Liver (tissue), 9 donors: ENCODE results near the gene RICTOR. TPM values are rescaled to one million over a fixed set of nuclear protein-coding genes. Genes with fewer than 3 reads are reported as not detected.
"Not testable (repeated sequence)": the region's sequence is repeated elsewhere in the genome, so short reads cannot be mapped to it uniquely, and the experiment has no call there.

Experiments used
- DNase-seq: peaks from one replicate; pipeline ENCODE4 v3.0.0-alpha.2; 2017; ENCODE audit warnings: low spot score
- H3K27ac ChIP-seq, 2 donors: one replicate each; pipeline ENCODE4 v1.7.0; 2013; ENCODE audit warnings: inconsistent platforms in 2 of 2, low read length in 2 of 2, control low read depth in 1 of 2, low read depth in 1 of 2, mild to moderate bottlenecking in 1 of 2
- H3K27me3 ChIP-seq, 4 donors: one replicate each; pipeline versions ENCODE4 v1.6.1 to v1.7.0; 2013; ENCODE audit warnings: low read length in 3 of 4, inconsistent platforms in 1 of 4, mild to moderate bottlenecking in 1 of 4, moderate library complexity in 1 of 4; ENCODE audit not compliant: control insufficient read depth in 4 of 4, insufficient read depth in 4 of 4
- H3K36me3 ChIP-seq, 4 donors: one replicate each; pipeline versions ENCODE4 v1.6.1 to v1.7.0; 2013; ENCODE audit warnings: low read length in 3 of 4, mild to moderate bottlenecking in 3 of 4, low read depth in 1 of 4, moderate library complexity in 1 of 4; ENCODE audit not compliant: control insufficient read depth in 4 of 4, insufficient read depth in 3 of 4
- H3K4me1 ChIP-seq, 4 donors: one replicate each; pipeline versions ENCODE4 v1.6.1 to v1.7.0; 2013; ENCODE audit warnings: low read length in 3 of 4, mild to moderate bottlenecking in 3 of 4, moderate library complexity in 1 of 4; ENCODE audit not compliant: control insufficient read depth in 4 of 4, insufficient read depth in 4 of 4
- H3K4me3 ChIP-seq, 3 donors: one replicate each; pipeline versions ENCODE4 v1.6.1 to v1.7.0; 2013; ENCODE audit warnings: low read length in 3 of 3, control low read depth in 1 of 3, low read depth in 1 of 3, mild to moderate bottlenecking in 1 of 3
- H3K9ac ChIP-seq, 2 donors: one replicate each; pipeline ENCODE4 v1.7.0; 2013; ENCODE audit warnings: low read length in 2 of 2, mild to moderate bottlenecking in 2 of 2, moderate library complexity in 2 of 2, control low read depth in 1 of 2, low read depth in 1 of 2
- H3K9me3 ChIP-seq, 4 donors: one replicate each; pipeline versions ENCODE4 v1.6.1 to v1.7.0; 2013; ENCODE audit warnings: low read length in 3 of 4; ENCODE audit not compliant: control insufficient read depth in 4 of 4
- CTCF ChIP-seq: fragments of 150-350 bp; IDR thresholded peaks from 2 replicates; pipeline ENCODE4 v1.5.1; 2017; ENCODE audit warnings: improper control_type of control experiment, low read depth, low read length; ENCODE audit not compliant: missing input control
- EGR1 ChIP-seq, 2 donors: IDR thresholded peaks; 2 replicates each; pipeline ENCODE4 v1.6.1; 2016 to 2018; ENCODE audit warnings: antibody characterized with exemption in 2 of 2, low read depth in 2 of 2
- FOXA1 ChIP-seq: IDR thresholded peaks from 2 replicates; pipeline ENCODE4 v1.6.1; 2016; ENCODE audit warnings: antibody characterized with exemption
- FOXA2 ChIP-seq: IDR thresholded peaks from 2 replicates; pipeline ENCODE4 v1.6.1; 2016; ENCODE audit warnings: antibody characterized with exemption
- GABPA ChIP-seq, 2 donors: IDR thresholded peaks in 1 of 2; conservative IDR thresholded peaks in 1 of 2; 2 replicates each; pipeline ENCODE4 v1.6.1; 2016; ENCODE audit warnings: antibody characterized with exemption in 2 of 2, mild to moderate bottlenecking in 1 of 2, moderate library complexity in 1 of 2
- HNF4A ChIP-seq, 2 donors: conservative IDR thresholded peaks; 2 replicates each; pipeline ENCODE4 v1.6.1; 2016; ENCODE audit warnings: antibody characterized with exemption in 2 of 2, mild to moderate bottlenecking in 2 of 2
- HNF4G ChIP-seq: IDR thresholded peaks from 2 replicates; pipeline ENCODE4 v1.6.1; 2016; ENCODE audit warnings: antibody characterized with exemption
- JUND ChIP-seq, 2 donors: IDR thresholded peaks; 2 replicates each; pipeline ENCODE4 v1.6.1; 2016; ENCODE audit warnings: antibody characterized with exemption in 2 of 2
- MAX ChIP-seq: IDR thresholded peaks from 2 replicates; pipeline ENCODE4 v1.6.1; 2016; ENCODE audit warnings: antibody characterized with exemption
- NR2F2 ChIP-seq: IDR thresholded peaks from 2 replicates; pipeline ENCODE4 v1.6.1; 2016; ENCODE audit warnings: antibody characterized with exemption
- RAD21 ChIP-seq, 2 donors: IDR thresholded peaks; 2 replicates each; pipeline ENCODE4 v1.6.1; 2016; ENCODE audit warnings: antibody characterized with exemption in 2 of 2, mild to moderate bottlenecking in 2 of 2
- RXRA ChIP-seq, 2 donors: IDR thresholded peaks; 2 replicates each; pipeline ENCODE4 v1.6.1; 2017 to 2018; ENCODE audit warnings: antibody characterized with exemption in 2 of 2, mild to moderate bottlenecking in 1 of 2
- SP1 ChIP-seq: IDR thresholded peaks from 2 replicates; pipeline ENCODE4 v1.6.1; 2018; ENCODE audit warnings: antibody characterized with exemption, mild to moderate bottlenecking
- TAF1 ChIP-seq: conservative IDR thresholded peaks from 2 replicates; pipeline ENCODE4 v1.6.1; 2016; ENCODE audit warnings: antibody characterized with exemption, mild to moderate bottlenecking
- YY1 ChIP-seq: IDR thresholded peaks from 2 replicates; pipeline ENCODE4 v1.6.1; 2016; ENCODE audit warnings: antibody characterized with exemption, mild to moderate bottlenecking
- WGBS: extraction: QIAGEN DNeasy Blood & Tissue Kit; methylation state at CpG from one replicate; pipeline ENCODE4 v1.1.7; 2013; 5-methylcytosine and 5-hydroxymethylcytosine counted together
- polyA plus RNA-seq, 2 donors: library from polyadenylated mRNA; stranded (reverse) in 1 of 2; unstranded in 1 of 2; fragments of 200-250 nt in 1 of 2; fragments of >200 nt in 1 of 2; fragmentation: Nextera tagmentation in 1 of 2; extraction: Ambion mirVana in 1 of 2; gene quantifications; one replicate each; pipeline versions ENCODE4 v1.2.1 to v1.2.3, GENCODE V29; 2013 to 2015
- total RNA-seq, 2 donors: library from RNA; depleted of rRNA; stranded (reverse); fragments of >200 nt; gene quantifications; one replicate each; pipeline ENCODE4 v1.2.3, GENCODE V29; 2014
- donor health status: healthy.
- donor health status: healthy.
- donor health status: healthy.
- donor health status: healthy.
- donor health status: healthy.

Gene RICTOR
- total and polyA plus RNA-seq, 4 donors = 2.1 to 24.0 (median 15.0) TPM

DNA sequence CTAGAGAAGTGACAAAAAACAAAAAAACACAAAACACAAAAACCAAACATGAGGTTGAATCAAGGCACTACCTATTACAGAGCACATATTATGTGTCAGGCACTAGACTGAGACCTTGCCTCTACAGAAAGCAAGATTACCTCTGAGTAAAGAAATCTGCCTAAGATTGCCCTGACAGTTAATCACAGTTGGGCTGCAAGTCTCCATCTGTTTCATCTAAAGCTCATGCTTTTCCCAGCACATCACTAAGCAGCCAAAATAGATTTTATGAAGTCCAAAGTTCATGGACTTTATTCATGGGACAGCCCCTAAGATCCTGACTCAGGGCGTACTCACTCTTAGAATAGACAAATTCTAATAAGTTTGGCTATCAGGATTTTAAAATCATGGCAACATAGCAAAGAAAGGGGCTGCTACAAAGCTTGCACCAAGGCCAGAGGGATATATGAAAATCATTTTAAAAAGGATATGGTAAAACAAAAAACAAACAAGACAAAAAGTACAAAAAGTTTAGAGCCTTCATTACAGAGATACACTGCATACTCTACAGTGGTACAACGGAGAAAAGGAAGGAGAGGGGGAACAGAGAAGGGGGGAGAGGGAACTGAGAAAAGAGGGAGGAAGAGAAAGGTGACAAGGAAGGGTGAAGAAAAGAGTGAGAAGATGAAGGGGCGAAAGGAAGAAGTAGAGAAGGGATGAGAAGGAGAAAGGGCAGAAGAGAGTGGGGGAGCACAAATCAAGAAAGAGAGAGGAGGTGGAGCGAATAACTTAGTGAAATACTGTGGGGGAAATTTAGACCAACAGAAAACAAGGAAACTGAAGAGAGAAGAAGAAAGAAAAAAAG, 58.2 kb downstream of the RICTOR start:
- 72% methylated on average over 4 of the region's 4 CpGs for WGBS
- H3K4me1 ChIP-seq = peaks cover 2 to 11% (median 8%) of the 10 kb centered on the region in 4 donors
- H3K27me3 ChIP-seq = no peaks in the 10 kb centered on the region
- H3K4me3 ChIP-seq = no peak overlapping the region
- no peak overlapping the region for H3K9ac ChIP-seq
- no peak for TF ChIP-seq EGR1 (IDR thresholded peaks at IDR 0.05; ENCODE audit: low read depth in 2 of 2)
- TF ChIP-seq SP1 = peak; percentile 24
- TF ChIP-seq HNF4A (conservative IDR thresholded peaks at IDR 0.05) = peak; percentile 94 to 96
- TF ChIP-seq HNF4G = peak; percentile 84
- TF ChIP-seq RAD21 (IDR thresholded peaks at IDR 0.05) = peak; percentile 8 to 40
- peak; percentile 45 for TF ChIP-seq YY1
- TF ChIP-seq GABPA (IDR thresholded peaks at IDR 0.05 in 1 of 2, conservative IDR thresholded peaks at IDR 0.05 in 1 of 2) = no peak
- TF ChIP-seq TAF1 = no peak
- TF ChIP-seq FOXA1 = no peak
- peak; percentile 52 to 53 for TF ChIP-seq RXRA (IDR thresholded peaks at IDR 0.05)
- no peak for TF ChIP-seq MAX
- TF ChIP-seq JUND (IDR thresholded peaks at IDR 0.05) = peak; percentile 64 to 78
- DNase-seq = no peak
- H3K36me3 ChIP-seq = peaks cover 0 to 8% (median 4%) of the 10 kb centered on the region in 4 donors
- H3K9me3 ChIP-seq = no peaks in the 10 kb centered on the region
- H3K27ac ChIP-seq = peak overlapping the region in 1 of 2 donors; percentile 29

- DNase-seq = no peak
- no peak overlapping the region for H3K9ac ChIP-seq
- TF ChIP-seq RAD21 (IDR thresholded peaks at IDR 0.05) = no peak
- no peak for TF ChIP-seq SP1
- no peak for TF ChIP-seq HNF4A (conservative IDR thresholded peaks at IDR 0.05)
- no peak for TF ChIP-seq JUND (IDR thresholded peaks at IDR 0.05)
- TF ChIP-seq FOXA2 = no peak
- H3K36me3 ChIP-seq = peaks cover 0 to 8% (median 3%) of the 10 kb centered on the region in 4 donors
- no peaks in the 10 kb centered on the region for H3K27me3 ChIP-seq
- peaks cover 2 to 11% (median 8%) of the 10 kb centered on the region in 4 donors for H3K4me1 ChIP-seq
- WGBS = 80% methylated on average over 2 of the region's 2 CpGs
- no peaks in the 10 kb centered on the region for H3K9me3 ChIP-seq
- no peak overlapping the region for H3K4me3 ChIP-seq
- no peak overlapping the region for H3K27ac ChIP-seq
These were observed 59.6 kb downstream of the RICTOR start for GRCh38 chr5:39014561-39014960.

DNA sequence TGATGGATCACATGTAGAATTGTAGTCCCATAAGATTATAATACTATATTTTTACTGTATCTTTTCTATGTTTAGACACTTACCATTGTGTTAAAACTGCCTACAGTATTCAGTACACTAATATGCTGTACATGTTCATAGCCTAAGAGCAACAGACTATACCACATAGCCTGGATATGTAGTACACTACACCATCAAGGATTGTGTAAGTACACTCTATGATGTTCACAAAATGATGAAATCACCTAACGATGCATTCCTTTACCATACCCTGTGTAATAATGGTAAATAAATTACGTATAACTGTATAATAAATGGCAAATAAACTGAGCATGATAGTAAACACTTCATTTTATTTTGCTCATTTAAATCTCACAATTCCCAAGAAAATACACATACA, 60.3 kb downstream of the RICTOR start:
- Histone ChIP-seq H3K9me3 (no peaks in the 10 kb centered on the region), H3K36me3 (peaks cover 0 to 4% (median 2%) of the 10 kb centered on the region in 4 donors), H3K4me1 (peaks cover 2 to 11% (median 8%) of the 10 kb centered on the region in 4 donors), H3K9ac (no peak overlapping the region), H3K27me3 (no peaks in the 10 kb centered on the region), H3K4me3 (no peak overlapping the region), H3K27ac (no peak overlapping the region)
- WGBS = 95% methylated on average over 2 of the region's 2 CpGs
- DNase-seq = no peak
- no peak for TF ChIP-seq FOXA2
- no peak for TF ChIP-seq GABPA (IDR thresholded peaks at IDR 0.05 in 1 of 2, conservative IDR thresholded peaks at IDR 0.05 in 1 of 2)
- no peak for TF ChIP-seq TAF1
- TF ChIP-seq RAD21 (IDR thresholded peaks at IDR 0.05) = no peak
- TF ChIP-seq RXRA (IDR thresholded peaks at IDR 0.05) = no peak
- no peak for TF ChIP-seq HNF4G
- no peak for TF ChIP-seq CTCF
- no peak for TF ChIP-seq NR2F2
- no peak for TF ChIP-seq YY1

GRCh38 chr5:39010958-39011357, 63.2 kb downstream of the RICTOR start:
- H3K27me3 ChIP-seq, H3K27ac ChIP-seq, H3K4me1 ChIP-seq, H3K9ac ChIP-seq, H3K9me3 ChIP-seq, H3K4me3 ChIP-seq, DNase-seq, H3K36me3 ChIP-seq: not testable (repeated sequence)
- over 99% methylated on average over 2 of the region's 2 CpGs for WGBS
